PFSK-1 (cell line): Measurements from ENCODE around the gene HOXA6.

Experiments
- FOXP2 ChIP-seq: optimal IDR thresholded peaks from 2 replicates; pipeline ENCODE3; 2011; ENCODE audit warnings: borderline replicate concordance, control low read depth, inconsistent platforms; ENCODE audit not compliant: insufficient read depth; ENCODE audit errors: extremely low read length, extremely low read depth
- POLR2AphosphoS5 ChIP-seq: IDR thresholded peaks from 2 replicates; pipeline ENCODE4 v1.6.1; 2012; ENCODE audit warnings: low read depth, mild to moderate bottlenecking, control low read depth, low read length, moderate library complexity
- REST ChIP-seq, 2 experiments: IDR thresholded peaks; 2 replicates each; pipeline versions ENCODE4 v1.6.1 to v1.8.0; 2011 to 2012; ENCODE audit warnings: low read depth in 2 of 2, low read length in 2 of 2, control low read depth in 1 of 2, inconsistent platforms in 1 of 2, mild to moderate bottlenecking in 1 of 2, moderate library complexity in 1 of 2; ENCODE audit not compliant: insufficient read depth in 1 of 2
- SIN3A ChIP-seq: IDR thresholded peaks from 2 replicates; pipeline ENCODE4 v1.6.1; 2012; ENCODE audit warnings: mild to moderate bottlenecking, low read length, moderate library complexity, borderline replicate concordance; ENCODE audit not compliant: insufficient read depth
- TAF1 ChIP-seq: IDR thresholded peaks from 2 replicates; pipeline ENCODE4 v1.6.1; 2012; ENCODE audit warnings: low read length, control low read depth, borderline replicate concordance; ENCODE audit not compliant: insufficient read depth

Gene HOXA6

GRCh38 chr7:27192546-27193334 lies 45.2 kb upstream of the HOXA6 start:
- no peak for TF ChIP-seq SIN3A
- no peak for TF ChIP-seq TAF1
- no peak for TF ChIP-seq POLR2AphosphoS5
- TF ChIP-seq REST (IDR thresholded peaks at IDR 0.05; ENCODE audit: insufficient read depth in 1 of 2, low read depth in 2 of 2, low read length in 2 of 2): no peak
- no peak for TF ChIP-seq FOXP2

GRCh38 chr7:27191833-27192545 lies 44.4 kb upstream of the HOXA6 start:
- TF ChIP-seq REST (IDR thresholded peaks at IDR 0.05; ENCODE audit: insufficient read depth in 1 of 2, low read depth in 2 of 2, low read length in 2 of 2) (no peak), FOXP2 (no peak), POLR2AphosphoS5 (no peak), TAF1 (no peak), SIN3A (no peak)

- no peak for TF ChIP-seq FOXP2
- no peak for TF ChIP-seq REST (IDR thresholded peaks at IDR 0.05; ENCODE audit: insufficient read depth in 1 of 2, low read depth in 2 of 2, low read length in 2 of 2)
- TF ChIP-seq SIN3A: no peak
- TF ChIP-seq TAF1: no peak
- TF ChIP-seq POLR2AphosphoS5: no peak
These were observed 43.7 kb upstream of the HOXA6 start for GRCh38 chr7:27191161-27191731.

- TF ChIP-seq POLR2AphosphoS5 (no peak), FOXP2 (no peak), TAF1 (no peak)
These were observed 42.6 kb upstream of the HOXA6 start for GRCh38 chr7:27189997-27190748.
